ENCODE data around the gene CACNA1S.

- TF ChIP-seq EZH2phosphoT487 (IDR thresholded peaks at IDR 0.05; ENCODE audit: insufficient read depth, low read depth): no peak
- no peak for TF ChIP-seq EZH2 (IDR thresholded peaks at IDR 0.05; ENCODE audit: insufficient read depth, poor library complexity, severe bottlenecking)
Observed at GRCh38 chr1:201050515-201051277, 61.5 kb downstream of the CACNA1S start.

Data from GM23248 (cell line).